ENCODE measurements around the gene MPPED2.

Gene MPPED2

DNA sequence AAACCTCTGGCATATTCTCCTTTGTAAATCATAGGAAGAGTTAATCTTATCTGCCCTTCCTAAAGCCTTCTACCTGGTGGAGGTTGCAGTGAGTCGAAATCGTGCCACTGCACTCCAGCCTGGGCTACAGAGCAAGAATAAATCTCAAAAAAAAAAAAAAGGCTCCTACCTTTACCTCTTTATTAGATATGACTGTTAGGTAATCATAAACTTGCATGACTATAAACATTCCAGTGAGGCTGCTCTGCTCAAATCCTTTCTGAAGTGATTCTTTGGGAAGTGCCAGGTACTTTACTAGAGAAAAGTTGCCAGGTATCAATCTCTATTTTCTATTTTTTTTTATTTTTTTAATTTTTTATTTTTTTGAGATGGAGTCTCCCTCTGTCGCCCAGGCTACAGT, 59.6 kb downstream of the MPPED2 start:
- DNase-seq: no peak

DNA sequence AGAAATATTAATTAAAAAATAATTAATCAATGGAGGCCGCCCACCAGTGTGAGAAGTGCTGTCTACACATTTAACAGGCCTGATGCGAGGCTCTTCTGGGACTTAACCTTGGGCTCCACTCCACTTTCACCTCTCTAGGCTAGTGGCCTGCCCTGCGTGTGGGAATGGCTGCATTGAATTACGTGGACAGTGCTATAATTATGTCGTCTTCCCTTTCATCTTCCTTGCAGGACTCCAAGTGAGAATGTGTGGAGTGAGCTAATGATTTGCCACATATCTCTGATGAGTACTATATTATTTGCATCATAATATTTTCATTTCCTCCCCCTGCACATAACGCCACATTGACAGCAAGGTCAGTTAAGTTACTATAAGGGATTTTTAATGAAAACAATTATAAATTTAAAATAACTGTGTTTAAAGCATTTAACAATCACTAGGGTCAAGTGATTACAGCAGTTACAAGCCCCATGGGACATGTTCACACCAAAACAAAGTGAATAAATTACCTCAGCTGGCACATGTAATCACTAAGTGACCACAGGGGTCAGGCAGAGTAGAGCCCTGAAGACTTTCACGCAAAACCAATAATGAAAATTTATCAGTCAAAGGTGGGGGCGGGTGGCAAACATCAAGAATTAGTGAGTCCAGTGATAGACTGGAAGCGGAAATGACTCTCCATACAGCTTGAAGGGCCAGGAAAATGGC, 63.5 kb downstream of the MPPED2 start:
- DNase-seq: no peak

DNA sequence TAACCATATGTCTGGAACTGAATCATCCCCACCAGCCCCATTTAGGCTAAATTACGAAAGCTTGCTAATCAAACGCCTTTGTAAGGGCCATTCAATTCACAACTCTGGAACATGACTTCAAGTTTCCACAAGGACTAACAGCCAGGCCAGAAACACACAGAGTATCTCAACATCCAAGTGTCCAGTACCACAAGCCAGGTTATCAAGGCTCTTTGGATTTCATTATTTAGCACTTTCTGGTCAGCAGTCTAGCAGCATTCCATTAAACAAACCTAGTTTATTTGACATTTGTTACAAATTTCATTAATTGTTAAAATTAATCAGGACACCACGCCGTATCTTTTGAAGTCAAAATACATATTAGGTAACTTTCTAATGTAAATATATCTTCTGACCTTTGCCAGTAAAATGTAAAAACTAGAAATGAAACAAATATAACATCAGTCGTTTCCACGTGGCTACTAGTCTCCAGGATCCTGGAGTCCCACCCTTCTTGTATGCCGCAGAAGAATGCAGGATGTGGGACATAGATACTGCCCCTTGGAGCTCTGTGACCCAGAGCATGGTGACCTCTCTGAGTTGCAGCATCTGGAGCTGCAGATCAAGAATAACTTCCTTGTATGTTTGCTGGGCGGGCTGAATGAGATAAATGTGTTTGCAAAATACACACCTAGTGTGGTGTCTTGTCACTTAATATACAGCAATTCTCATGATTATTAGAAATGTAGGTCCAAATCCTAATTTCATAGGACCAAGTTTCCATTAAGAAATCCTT, 64.7 kb downstream of the MPPED2 start:
- DNase-seq: no peak

DNA sequence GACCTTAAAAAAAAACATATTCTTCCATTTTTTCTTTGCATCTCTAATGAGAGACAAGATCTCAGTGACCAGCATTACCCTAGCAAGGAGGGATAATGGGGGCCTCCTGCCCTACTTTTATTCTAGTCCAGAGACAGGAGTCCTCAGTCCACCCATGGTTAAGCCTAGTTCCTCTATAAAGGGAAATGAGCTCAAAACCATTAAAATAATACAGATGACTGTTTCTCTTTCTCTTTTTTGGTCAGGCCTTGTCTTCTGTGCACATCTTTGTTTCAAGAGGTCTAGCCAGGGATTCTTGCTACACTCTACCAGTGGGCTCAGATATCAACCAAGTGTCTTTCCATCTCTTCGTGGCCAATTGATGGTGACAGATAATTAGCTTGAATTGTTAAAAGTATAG, 73.1 kb downstream of the MPPED2 start:
- no peak for DNase-seq

DNA sequence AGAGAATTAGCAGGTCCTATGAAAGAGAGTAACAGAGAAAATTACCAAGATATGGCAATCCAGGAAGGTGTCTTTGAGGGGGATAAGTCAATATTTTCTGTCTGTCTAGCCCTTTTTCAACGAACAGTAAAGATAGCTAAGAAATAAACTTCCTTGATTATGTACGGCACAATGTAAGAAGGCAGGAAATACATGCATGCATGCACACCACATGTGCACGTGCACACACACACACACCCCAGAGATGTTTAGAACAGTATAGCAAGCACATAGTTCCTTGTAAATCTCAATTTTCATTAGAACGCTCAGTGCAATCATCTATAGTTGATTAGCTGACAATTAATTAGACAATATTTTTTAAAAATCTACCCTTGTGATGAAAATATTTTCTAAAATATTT, 74.7 kb downstream of the MPPED2 start:
- DNase-seq: no peak

DNA sequence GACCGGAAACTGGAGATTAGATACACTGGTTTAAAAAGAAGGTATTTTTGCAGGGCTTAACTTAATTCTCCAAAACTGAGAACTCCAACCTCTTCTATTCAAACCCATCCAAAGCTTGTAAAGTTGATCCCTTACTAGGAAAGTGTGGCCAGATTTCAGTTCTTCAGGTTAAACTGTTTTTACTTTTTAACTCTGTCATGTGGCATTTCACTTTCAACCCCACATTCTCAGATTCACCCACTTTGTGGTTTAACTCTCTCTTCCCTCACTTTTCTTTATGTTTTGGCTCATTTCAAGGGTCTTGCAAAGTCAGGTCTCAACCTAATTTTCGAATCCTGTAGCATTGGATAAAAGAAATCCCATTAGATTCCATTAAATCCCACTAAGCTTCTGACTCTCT, 75.4 kb downstream of the MPPED2 start:
- DNase-seq: no peak

DNA sequence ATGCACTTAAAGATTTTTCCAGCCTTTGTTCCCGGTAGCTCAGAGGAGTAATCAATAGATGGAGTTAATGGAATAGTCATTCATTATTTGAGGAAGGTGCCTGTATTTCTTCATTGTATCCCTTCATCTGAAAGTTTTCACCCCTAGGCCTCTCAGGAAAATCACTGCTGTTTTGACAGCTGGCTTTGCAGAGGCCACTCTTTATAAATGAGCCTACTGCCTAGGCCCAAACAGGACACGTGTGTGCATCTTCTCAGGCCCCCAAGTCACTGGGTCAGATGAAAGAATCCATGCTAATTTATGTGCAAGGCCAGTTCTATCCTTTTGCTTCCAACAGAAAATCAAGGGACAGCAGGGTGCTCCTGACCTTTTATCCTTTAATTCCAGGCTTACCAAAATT, 76.8 kb downstream of the MPPED2 start:
- no peak for DNase-seq

DNA sequence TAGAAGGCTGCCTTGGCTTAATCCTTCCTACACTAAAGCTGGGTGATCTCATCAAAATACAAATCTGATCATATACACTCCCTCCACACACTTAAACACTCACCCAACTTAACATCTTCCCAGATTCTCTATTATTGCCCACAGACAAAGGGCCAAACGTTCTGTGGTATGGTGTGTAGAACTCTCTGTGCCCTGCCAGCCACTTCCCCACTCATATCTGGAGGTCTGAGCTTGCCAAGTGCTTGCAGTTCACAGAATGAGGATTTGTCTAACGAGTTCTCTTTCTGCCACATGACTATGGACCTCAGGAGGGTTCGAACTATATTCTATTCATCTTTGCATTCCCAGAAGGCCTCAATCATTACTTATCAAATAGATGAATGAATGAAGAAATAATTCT, 77.6 kb downstream of the MPPED2 start:
- DNase-seq: no peak

DNA sequence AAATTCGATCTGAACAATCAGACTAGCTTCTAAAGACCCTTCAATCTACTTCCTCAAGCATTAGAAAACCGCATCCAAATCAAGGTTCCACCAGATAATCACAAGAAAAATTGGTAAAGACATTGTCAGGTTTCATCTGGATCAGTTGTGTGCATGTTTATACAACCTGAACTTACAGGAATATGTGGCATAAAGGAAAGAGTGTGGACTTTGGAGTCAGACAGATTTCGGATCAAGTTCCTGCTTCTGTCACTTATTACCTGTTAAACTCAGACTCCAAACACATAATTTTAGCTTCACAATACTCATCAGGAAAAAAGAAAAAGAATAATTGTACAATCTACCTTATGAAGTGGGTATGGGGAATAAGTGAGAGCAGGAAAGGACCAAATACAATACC, 80.5 kb downstream of the MPPED2 start:
- no peak for DNase-seq

DNA sequence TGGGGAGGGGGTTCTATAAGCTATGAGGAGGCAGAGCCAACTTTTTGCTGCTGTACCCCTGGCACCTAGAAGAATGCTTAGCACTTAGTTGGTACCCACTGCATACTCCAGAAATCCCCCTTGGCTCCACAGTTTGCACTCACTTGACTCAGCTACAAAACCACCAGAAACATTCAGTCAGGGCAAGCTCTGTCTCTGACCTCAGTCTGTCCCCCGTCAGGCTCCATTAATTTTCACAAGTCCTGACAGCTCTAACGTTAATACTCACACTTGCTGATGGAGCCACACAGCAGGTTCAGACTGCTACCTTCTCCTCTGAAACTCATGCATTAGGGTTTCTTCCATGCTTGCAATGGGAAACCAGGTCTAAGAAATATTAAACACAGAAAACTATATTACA, 81.7 kb downstream of the MPPED2 start:
- no peak for DNase-seq

DNA sequence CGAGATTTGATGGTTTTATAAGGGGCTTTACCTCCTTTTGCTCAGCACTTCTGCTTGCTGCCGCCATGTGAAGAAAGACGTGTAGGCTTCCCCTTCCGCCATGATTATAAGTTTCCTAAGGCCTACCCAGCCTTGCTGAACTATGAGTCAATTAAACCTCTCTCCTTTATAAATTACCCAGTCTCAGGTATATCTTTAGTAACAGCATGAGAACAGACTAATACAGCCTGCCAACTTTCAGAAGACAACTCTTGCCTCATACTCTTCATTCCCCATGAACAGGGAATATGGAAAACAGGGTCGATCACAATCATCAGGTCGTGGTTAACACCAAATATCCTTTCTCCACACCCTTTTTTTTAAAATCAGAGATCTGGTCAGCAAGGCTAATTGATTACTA, 83.0 kb downstream of the MPPED2 start:
- no peak for DNase-seq

DNA sequence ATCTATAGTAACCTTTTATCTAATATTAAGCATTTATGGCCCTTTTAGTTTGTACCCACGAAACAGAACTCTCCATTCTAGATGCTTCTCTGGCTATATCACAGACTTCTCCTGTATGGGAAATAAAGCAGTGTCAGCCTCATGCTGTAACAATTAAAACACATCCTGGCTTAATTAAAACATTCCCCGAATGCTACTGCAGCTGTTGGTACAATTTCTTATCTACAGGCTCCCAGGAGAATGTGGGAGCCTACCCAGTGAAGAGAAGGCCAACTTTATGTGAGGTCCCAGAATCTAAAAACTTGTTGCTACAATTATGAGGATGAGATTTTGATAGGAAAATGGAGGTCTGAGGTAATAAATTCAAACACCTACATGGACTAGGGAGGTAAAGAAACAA, 83.8 kb downstream of the MPPED2 start:
- DNase-seq: no peak

DNA sequence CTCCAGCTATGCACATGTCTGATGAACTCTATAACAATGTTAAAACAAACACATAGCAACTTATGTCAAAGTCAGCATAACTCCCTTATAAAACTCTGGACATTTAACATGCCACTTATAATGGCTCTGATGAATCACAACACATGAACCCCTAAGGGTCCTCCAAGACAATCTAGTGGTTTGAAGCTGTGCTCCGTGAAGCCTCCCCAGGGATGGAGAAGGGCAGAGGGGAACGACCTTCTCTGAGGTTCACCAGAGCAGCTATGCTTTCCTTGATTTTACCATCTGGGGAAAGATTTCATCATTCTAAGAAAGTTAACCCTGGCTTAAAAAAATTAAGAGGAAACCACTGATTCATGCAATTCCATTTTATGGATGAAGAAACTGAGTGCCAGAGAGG, 84.4 kb downstream of the MPPED2 start:
- no peak for DNase-seq

DNA sequence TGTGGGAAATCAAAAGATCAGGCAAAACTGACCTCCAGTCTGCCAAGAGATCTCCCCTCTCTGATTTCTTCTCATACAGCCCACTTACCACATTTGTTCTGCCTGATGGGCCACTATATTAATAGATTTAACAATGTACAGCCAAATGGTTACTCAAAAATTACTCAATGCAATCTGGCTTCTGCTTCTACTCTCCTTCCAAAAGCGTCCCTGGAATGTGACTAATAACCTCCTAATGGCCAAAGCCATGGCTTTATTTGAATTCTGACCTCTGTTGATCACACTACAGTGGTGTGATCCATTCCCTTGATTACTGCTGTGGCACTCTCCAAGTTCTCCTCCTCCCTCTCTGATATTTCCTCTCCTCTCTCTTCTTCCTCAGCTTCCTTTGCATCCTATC, 86.2 kb downstream of the MPPED2 start:
- DNase-seq: no peak

DNA sequence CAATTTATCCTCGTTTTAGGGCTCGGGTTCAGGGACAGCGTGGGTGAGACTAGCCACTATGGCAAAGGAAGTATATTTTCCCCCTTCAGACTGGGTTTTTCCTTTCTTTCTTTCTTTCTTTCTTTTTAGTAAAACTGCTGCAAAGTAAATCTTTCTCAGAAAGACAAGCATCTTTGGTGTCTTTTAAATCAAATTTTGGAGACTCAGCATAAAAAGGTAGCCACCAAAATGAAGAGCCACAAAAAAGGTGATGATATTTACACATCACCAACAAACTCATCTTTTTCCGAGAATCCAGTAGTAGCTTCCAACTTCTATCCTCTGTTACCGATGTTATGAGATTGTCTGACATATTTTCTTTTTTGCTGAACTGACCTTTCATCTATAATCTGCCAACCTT, 88.6 kb downstream of the MPPED2 start:
- no peak for DNase-seq

DNA sequence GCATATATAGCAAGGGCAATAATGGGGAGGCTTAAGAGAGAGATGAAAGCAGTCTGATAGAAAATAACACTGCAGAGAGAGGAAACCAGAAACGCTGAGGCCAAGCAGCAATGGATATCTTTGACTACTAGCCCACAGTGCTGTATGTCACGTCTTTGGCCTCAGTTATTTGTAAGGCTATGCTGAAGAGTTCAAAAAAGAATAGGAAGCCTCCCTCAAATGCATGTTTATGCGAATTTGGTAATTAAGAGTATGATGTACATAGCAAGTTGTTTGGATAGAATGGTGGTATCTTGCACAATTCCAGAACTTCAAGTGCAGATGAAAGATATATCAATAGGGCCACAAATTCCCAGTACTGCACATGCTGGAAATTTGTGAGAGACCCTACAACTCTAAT, 89.2 kb downstream of the MPPED2 start:
- DNase-seq: no peak

DNA sequence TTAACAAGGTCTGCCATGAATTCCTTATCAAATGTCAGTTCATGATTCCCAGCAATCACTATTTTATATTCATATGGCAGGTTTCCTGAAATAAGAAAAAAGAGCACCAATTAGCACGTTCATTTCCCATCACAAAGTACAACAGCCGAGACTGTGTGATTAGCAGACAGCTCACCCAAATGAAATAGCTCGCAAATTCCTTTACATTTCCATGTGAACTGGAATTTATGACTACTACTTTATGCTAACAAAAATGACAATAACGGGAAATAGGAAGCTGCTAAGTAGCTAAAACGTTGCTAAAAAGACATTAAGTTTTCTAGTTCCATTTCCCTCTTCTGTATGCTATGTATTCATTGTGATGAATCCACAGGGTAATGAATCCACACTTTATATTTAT, 90.7 kb downstream of the MPPED2 start:
- DNase-seq: no peak

DNA sequence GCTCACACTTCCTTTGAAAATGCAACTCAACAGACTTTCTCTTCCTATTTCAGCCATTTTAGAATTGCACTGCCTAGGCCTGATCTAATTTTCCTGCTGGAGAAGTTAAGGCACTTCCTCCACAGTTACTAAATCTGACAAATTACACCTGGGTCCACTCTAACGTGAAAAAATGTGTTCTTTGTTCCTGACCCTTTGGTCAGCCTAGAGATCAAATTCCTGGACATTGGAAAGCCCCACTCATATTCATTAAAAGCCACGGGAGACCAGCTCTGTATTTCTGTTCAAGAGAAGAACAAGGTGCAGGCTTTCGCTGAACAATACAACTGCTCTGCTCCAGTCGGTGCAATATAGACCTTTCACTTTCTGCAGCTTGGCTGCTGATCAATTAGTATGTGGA, 96.6 kb downstream of the MPPED2 start:
- no peak for DNase-seq

DNA sequence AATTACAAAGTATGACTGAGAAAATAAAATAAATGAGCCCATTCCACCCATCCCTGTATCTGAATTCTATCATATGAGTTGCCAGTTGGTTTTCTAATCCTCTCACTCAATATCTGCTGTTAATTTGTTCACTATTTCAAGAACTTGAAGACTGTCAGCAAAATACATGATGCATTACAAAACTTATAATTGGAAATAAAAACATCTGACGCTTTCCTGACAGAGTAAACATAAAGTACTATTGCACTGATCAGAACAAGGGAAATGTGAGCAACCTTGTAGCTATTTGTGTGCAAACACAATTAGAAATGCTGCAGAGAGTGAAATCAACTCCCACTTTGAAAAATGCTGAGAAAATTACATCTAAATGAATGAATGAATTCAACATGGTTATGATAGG, 97.1 kb downstream of the MPPED2 start:
- no peak for DNase-seq

DNA sequence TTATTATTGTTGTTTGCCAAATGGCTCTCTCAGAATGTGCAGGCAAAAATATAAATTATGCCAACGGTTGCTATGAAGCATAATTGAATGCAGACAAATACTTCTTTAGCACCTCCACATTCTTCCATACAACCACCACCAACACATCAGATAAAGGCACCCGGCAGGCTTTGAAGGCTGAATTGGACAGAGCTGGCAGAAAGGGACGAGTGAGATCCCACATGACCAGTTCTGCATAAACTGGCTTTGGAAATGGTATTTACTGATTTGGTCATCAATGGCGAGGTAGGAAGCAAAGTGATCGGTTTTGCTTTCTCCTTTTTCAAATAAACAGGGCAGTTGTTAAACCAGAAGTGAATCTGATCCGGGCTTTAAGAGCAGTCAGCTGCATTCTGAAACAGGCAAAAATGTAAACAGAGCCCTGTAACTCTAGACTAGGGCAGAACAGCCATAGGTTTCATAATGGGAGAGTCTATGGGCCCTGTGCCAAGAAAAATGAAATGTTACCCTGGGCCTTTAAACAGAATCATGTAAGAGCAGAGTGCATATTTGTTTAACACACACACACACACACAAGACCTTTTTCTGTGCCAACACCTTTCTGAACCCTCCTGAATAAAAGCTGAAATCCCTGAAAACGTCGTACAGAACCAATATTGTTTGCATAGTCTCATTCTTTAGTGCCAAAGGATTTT, 97.7 kb downstream of the MPPED2 start:
- no peak for DNase-seq

DNA sequence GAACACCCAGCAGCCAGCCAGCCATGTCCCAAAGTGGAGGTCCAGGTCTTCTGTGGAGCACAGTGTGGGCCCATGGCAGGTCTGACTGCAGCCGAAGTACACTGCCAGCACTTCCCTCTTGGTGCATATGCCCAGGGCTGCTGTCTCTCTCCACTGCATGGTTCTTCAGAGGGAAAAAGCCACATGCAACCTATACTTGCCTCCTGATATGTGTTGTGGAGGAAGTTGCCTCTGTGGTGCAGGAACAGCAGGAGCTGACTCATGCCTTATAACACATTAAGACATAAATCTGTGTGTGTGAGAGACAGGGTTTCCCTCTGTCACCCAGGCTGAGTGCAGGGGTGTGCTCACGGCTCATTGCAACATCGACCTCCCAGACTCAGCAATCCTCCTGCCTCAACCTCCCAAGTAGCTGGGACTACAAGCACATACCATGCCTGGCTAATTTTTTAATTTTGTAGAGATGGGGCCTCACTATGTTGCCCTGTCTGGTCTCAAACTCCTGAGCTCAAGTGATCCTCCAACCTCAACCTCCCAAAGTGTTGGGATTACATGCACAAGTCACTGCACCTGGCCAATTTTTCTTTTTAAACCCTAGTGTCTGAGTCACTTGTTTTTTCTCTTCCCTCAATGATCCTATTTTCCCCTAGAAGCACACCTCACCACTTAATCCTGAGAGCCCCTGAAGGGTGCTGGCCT, 98.8 kb downstream of the MPPED2 start:
- DNase-seq: peak in 1 of 2 donors; percentile 16

DNA sequence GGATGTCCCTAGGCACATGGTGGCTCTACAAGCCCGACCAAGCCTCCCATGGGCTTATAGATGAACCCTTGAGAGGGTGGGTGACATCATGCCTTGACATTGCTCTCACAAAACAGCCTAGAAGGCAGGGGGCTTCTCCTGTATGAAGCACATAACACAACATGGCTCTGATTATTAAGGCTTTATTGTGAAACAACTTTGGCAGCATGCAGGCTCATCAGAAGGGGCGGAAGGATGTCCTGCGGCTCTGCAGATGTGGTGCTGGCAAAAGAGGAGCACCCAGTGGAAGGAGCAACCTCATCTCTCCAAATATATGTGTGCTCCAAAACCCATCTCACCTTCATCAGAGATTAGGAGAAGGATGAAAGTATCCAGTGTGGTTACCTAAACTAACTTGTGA, 100.4 kb downstream of the MPPED2 start:
- DNase-seq: no peak

DNA sequence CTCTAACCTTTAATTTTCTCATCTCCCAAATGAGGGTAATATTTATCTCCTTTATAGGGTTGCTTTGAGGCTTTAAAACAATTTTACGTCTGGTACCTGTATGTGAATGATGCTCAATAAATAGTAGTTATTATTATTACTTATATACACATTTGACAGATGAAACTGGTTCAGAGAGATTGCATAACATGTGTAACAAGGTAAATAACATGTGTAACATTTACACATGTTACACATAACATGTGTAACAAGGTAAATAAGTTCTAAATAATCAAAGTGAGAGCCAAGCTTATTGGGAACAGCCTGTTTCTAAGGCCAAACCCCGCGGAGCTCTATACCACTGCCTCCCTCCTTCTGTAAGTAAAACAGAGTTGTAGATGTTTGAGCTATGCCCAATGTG, 100.9 kb downstream of the MPPED2 start:
- DNase-seq: no peak

DNA sequence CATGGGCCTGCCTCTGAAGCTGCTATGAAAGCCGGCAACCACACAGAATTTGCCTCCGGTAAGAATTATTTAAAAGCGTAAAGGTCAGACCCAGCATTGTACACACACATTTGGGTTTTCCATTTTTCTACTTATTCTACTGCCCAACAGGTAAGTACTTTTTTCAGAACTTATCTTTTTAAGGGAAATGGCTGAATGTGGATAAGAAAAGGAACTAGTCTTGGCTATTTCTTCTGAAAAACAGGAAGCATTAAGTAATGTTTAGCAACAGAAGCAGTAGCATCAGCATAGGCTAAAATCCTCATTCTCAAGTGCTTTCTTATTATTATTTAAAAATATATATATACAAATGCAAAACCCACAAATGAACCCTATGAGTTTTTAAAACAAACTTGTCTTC, 103.1 kb downstream of the MPPED2 start:
- DNase-seq: no peak

All from hippocampal formation (tissue), 2 donors.